ENCODE results near the gene ADGRA3.
"Not testable (repeated sequence)": the region's sequence is repeated elsewhere in the genome, so short reads cannot be mapped to it uniquely, and the experiment has no call there.

Gene ADGRA3

DNA sequence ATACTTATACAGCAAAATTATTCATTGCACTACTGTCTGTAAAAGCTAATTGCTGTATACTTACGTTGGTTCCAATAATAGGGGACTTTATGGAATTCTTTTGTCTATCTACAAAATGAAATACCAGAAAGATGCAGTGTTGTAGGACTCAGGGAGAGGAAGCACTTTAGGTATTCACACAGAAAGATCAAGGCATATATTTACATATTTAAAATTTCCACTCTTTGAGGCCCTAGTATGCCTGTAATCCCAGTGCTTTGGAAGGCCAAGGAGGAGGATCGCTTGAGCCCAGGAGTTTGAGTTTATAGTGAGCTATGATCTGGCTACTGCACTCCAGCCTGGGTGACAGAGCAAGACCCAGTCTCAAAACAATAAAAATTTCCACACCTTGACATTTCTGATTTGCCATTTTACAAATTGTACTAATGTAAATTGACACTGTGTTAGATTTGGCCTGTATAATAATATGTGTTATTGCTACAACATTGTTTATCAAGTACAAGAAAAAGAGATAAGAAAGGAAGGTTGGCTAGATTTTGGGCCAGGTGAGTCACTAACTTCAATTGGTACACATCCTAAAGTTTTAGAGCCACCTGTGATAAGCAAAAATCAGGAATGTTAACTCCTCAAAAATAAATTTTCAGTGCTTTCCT, 35.1 kb downstream of the ADGRA3 start:
- DNase-seq, result no peak

GRCh38 chr4:22478426-22478825, 37.4 kb downstream of the ADGRA3 start:
- no peak for DNase-seq

DNA sequence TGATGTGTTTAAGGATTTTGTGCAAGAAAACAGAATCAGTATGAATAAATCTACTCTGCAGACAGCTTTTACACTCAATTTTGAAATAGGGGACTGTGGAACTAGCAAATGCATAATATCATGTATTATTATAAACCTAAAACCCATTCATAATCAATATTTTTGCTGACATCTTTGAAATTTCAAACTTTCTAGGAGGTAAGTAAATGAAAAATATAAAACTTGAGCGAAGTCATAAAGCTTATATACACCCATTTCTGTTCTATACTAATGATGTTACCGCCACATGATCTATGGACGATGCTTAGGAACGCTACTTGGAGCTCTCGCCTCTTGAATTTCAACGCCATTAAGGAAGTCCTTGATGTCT, 38.1 kb downstream of the ADGRA3 start:
- no peak for DNase-seq

DNA sequence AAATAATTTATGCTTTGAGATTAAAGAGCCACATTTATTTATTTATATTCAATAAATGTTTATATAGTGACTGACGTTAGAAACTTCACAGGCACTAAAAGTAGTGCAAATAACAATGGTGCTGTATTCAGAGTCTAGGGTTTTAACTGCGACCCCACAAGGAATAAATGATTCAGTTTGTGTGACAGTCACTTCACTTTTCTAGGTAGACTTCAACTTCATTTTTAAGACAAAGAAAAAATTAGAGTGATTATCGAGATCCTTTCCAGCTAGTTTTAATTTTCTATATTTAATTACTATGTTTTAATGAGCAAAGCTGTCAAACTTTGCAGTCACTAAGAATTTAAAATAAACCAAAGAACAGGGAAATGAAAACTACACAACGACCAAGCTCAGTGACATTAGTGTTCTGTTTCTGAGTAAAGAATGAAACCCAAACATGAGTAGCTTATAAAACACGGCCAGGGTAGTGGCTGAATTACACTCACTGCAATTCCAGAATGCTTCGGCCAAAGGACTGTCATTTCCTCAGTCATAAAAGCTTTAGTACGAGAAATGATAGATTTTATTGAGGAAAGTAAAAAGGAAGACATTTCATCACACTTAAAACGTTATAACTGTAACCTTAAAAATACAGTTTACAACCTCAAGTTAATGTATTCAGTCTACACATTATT, 38.6 kb downstream of the ADGRA3 start:
- DNase-seq, result no peak

DNA sequence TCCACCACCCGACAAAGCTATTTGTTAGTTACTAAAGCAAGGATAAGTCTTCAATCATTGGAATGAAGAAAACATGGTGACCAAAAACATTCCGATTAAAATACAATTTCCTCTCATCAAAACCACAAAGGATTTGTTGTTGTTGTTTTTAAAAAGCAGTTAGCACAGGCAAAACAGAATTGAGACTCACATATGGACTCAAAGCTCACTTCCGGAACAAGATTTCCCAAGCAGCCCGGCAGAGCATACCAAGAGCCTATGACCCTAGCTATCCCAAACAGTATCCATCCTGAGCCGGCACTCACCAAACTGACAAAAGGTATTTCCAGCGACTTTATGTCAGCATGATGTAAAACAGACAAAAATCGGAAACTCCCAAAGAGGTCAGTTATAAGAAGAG, 39.9 kb downstream of the ADGRA3 start:
- no peak for DNase-seq

GRCh38 chr4:22475311-22475646, 40.6 kb downstream of the ADGRA3 start:
- not testable (repeated sequence) for DNase-seq

DNA sequence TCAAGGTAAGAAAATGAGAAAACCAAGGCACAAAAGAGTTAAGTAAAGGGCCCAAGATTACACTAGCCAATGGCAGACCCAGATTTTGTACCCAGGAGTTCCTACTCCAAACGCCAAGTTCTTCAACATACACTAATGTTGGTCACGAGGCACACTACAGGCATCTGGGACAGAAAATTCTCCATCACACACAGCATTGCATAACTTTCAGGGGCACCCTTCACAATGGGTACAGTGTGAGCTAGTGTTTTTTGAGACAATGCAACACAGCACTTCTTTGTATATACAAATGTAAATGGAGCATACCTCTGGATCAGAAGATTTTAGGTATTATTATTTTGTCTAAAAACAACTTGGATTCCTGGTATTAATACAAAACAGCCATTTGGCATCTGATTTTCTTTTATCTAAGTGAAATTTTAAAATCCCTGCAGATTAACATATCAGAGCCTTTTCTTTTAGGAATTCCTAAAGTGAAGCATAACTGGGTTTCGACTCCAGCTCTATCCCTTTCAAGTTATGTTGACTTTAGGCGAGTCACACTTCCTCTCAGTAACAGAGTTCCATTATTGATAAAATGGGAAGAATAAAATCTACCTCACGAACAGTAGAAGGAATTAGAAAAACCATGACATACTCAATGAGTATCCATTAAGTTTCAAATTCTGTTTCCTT, 41.1 kb downstream of the ADGRA3 start:
- no peak for DNase-seq

- no peak for DNase-seq
Observed at GRCh38 chr4:22473268-22473667, 42.6 kb downstream of the ADGRA3 start.

- no peak for DNase-seq
Observed at GRCh38 chr4:22471999-22472461, 43.8 kb downstream of the ADGRA3 start.

DNA sequence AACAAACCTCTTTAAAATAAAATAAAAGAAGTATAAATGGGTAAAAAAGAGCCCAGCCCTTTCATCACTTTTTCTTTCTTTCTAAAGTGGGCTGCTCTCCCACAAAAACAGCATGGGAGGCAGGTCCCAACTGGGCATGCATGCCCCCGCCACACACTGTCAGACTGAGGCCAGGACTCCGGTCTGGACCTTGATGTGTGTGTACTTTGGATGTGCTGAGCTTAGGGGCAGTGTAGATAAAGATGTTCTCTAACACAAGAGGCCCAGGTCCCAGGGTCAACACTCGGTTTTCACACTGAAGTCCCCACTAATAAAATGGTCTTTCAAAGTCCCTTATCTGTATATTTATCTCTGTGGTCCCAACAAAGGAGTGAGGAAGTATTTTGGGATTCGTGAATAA, 44.4 kb downstream of the ADGRA3 start:
- DNase-seq, result no peak

DNA sequence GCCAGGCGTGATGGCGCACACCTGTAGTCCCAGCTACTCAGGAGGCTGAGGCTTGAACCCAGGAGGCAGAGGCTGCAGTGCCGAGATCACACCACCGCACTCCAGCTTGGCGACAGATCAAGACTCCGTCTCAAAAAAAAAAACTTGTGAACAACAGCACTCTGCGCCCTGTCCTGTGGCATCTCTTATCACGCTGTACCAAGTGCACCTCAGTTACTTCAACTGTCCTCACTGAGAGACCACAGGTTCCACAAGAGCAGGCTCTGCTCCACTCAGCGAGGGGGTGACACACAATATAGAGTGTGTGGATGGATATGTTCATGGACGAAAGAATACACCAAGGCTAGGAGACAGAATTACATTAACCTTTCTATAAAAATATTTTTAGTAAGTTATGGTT, 49.3 kb downstream of the ADGRA3 start:
- DNase-seq, result no peak

- DNase-seq, result no peak
Observed at GRCh38 chr4:22465996-22466395, 49.9 kb downstream of the ADGRA3 start.

GRCh38 chr4:22465349-22465748, 50.5 kb downstream of the ADGRA3 start:
- no peak for DNase-seq

- DNase-seq, result no peak
Observed at GRCh38 chr4:22463179-22463578, 52.7 kb downstream of the ADGRA3 start.

DNA sequence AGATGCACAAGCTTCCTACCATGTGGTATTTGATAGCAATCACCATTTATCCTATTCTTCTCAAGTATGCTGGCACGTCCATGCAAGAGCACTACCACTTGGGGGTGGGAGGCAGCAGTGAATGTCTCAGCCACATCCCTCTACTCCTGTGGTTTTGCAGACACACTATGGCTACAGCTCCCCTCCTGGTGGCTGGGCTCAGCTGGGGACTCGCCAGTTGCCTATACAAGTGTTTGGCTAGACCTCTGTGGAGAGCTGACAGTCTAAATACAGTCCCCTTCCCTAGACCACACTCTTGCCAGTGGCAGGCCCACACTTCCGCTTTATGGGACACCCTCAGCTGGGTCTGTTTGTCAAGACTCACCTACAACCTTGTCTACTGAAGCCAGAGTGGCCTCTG, 53.2 kb downstream of the ADGRA3 start:
- DNase-seq, result no peak

GRCh38 chr4:22460266-22460665, 55.6 kb downstream of the ADGRA3 start:
- DNase-seq, result no peak

DNA sequence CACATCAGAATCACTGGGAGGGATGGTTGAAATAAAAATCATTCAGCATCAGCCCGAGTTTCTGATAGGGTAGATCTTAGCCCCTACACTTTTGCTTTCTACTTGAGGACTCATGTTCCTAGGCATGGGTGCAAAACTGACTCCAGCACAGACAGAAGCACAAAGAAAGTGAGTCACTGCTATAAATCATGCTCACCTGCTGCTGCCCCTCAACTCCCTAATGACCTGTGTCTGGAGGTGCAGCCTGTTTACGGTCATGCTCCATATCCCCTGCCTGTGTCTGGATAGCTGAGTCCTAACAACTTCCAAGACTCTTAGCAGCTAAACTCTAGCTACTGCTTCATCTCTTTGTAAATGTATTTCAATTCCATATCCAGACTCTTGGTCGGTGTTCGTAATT, 57.8 kb downstream of the ADGRA3 start:
- no peak for DNase-seq

DNA sequence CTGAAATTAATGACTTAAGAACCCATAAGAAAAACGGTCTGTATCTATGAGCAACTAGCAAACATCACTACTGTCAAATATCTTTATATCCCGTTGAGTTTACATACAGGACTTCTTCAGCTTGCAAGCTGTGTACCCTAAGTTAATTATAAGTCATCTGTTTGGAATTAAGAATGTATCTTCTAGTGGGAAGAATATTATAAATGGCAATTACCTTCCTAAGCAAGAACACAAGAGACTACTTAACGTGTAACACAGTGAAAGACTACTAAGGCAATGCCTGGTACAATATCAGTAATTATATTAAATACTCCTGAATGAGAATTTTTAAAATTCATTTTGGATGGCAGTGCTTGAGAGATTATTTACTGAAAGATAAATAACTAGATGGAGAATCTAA, 58.5 kb downstream of the ADGRA3 start:
- DNase-seq, result no peak

DNA sequence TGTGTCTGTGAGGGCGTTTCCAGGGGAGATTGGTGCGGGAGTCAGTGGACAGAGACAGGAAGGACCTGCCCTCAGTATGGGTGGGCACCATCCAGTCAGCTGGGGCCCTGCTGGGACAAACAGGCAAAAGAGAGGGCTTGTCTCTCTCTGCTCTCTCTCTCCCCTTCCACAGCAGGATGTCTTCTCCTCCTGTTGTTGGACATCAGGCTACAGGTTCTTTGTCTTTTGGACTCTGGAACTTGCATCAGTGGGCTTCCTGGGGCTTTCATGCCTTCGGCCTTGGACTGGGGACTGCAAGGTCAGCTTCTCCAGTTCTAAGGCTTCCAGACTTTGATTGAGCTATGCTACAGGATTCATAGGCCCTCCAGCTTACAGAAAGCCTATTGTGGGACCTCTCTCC, 59.6 kb downstream of the ADGRA3 start:
- DNase-seq, result no peak

DNA sequence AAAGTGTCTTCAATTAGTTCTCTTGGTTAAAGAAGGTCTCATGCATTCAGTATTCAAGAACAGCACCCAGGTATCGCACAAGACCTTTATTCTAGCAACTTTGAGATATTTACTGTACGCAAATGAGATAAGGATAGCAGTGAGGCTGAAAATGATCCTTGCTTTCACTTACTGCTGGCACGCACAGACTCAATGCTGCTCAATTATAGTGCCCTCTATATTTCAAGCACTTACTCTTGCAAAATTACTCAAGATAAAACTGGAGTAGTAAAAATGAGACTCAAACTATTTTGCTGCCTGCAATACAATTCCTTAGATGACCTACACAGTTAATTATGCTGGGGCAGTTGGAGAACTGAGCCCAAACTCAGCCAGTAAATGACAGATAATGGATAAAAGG, 60.9 kb downstream of the ADGRA3 start:
- no peak for DNase-seq

- no peak for DNase-seq
Observed at GRCh38 chr4:22454216-22454838, 61.5 kb downstream of the ADGRA3 start.

- no peak for DNase-seq
Observed at GRCh38 chr4:22444813-22445212, 71.1 kb downstream of the ADGRA3 start.

DNA sequence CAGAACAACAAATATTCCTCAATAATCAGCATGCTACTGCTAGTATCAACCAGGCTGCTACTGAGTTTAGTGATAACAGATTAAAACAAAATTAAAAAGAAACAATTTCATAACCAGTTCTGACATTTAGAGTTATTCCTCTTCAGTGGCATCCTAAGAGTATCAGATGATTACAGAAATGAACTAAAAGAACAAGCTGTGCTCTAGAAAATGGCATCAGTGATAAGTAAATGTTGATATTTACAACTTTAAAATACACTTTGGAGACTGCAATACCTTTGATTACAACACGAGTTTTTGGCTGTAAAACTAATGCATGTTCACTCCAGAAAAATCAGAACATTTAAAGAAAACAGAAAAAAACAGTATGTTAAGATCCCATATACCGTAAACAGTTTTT, 72.9 kb downstream of the ADGRA3 start:
- no peak for DNase-seq

- DNase-seq, result no peak
Observed at GRCh38 chr4:22440999-22441398, 74.9 kb downstream of the ADGRA3 start.

Data from T-helper 9 cell (primary cell).